Stimulated activated CD4-positive, alpha-beta T cell treated with anti-CD3 and anti-CD28 coated beads, Interleukin-2, amount 100 ng/mL, for 4 hours (primary cell): ENCODE measurements around the gene SEMA5A.

Experiments
- DNase-seq: peaks from one replicate; pipeline ENCODE4 v3.0.0-alpha.2; 2020; ENCODE audit warnings: low read depth

SEMA5A gene

GRCh38 chr5:9512457-9512856 is 33.4 kb downstream of the SEMA5A start:
- no peak for DNase-seq

DNA sequence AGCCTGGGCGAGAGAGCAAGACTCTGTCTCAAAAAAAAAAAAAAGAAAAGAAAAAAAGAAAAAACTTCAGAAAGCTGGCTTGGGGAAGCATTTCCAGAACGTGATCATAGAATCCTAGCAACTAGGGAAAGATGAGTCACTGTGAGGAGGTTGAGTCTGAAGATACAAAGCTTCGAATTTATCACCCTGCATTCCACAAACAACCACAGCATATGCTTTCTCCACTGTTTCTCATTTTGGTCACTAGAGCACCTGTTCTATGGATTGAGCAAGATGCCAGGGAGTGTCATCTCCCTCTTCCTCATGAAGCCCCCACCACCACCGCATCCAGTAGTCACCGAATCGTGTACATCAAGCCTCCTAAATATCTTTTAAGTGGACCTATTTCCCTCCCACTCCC is 37.9 kb downstream of the SEMA5A start:
- no peak for DNase-seq

GRCh38 chr5:9505225-9505624 is 40.6 kb downstream of the SEMA5A start:
- DNase-seq: no peak

DNA sequence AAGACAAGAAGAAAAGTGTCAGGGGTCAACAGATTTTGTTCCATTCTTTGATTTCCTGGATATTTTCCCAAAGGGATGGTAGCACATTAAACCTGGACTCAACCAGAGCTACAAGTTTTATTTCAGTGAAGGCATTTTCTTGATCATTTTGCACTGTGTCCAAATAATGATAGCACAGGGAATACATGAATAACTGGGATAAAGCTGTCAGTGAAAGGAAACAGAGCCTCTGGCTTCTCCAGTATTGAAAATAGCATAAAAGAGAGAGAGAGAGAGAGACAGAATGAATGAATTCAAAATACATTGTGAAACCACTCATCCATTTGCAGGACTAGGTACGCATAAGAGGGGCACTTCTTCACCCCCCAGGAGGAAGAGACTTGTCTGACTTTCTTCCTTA is 43.0 kb downstream of the SEMA5A start:
- no peak for DNase-seq

GRCh38 chr5:9502050-9502834 is 43.6 kb downstream of the SEMA5A start:
- no peak for DNase-seq

DNA sequence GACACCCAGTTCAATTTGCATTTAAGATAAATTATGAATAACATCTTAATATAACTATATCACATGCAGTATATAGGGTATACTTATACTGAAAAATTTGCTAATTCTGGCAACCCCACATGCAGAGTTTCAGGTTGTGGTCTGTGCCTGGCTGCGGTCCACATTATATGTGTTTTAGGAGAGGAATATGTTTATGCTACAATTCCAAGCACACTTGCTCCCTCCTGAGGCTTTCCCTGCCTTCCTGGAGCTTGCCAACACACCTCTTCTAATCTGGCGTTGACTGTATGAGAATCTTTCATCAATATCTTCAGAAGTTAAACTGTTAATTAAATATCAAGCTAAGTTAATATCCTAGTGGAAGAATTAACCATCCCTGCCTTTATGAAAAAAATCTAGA is 45.2 kb downstream of the SEMA5A start:
- no peak for DNase-seq

DNA sequence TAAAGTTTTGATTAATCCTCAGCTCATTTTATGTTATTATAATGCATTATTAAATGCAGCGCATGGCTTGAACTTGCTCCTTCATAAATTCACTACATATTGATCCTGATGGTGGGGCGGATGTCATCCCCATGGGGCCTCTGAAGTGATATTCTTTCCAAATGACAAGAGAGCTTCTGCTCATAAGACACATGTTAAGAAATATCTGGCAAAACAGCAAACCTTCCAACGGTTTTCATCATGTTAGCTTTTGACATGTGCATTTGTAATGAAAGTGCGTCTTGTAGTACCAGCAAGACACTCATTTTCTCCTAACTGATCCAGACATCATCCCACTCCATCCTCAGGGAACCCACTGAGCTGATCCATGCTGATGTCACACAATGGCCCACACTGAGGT is 45.7 kb downstream of the SEMA5A start:
- no peak for DNase-seq

GRCh38 chr5:9499498-9499876 is 46.4 kb downstream of the SEMA5A start:
- DNase-seq: no peak

- no peak for DNase-seq
Measured at GRCh38 chr5:9498541-9499497, 47.1 kb downstream of the SEMA5A start.

DNA sequence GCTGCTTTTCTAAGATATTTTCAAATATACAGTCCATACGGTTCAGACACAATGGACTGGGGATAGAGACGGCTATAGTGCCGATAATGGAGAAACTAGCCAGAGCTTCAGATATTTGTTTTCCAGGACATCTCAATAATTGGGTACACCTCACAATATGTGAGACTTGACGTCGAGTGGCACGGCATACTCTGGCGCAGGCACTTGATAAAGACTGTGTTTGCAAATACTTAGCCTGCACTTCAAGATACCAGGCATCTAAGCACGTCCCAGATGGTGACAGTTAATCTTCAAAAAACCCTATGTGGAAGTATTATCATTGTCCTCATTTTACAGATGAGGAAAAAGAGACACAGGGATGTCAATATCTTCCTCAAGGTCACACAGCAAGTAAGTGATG is 48.5 kb downstream of the SEMA5A start:
- no peak for DNase-seq

DNA sequence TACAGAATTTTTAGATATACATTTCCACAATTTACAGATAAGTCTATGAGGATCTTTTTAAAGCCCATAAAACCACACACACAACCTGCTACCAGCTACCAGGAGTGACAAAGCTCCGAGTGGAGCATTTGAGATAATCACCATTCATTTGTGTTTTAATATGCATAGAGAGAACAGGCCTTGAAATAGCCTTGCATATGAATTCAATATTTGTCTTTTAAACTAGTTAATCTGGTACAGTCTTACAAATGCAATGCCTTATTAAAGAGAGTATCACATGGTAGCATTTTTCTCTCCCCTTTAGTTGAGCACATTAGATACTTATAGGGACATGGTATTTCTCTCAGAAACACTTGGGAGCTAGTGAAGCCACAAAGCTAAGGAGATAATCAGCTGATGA is 49.1 kb downstream of the SEMA5A start:
- no peak for DNase-seq

DNA sequence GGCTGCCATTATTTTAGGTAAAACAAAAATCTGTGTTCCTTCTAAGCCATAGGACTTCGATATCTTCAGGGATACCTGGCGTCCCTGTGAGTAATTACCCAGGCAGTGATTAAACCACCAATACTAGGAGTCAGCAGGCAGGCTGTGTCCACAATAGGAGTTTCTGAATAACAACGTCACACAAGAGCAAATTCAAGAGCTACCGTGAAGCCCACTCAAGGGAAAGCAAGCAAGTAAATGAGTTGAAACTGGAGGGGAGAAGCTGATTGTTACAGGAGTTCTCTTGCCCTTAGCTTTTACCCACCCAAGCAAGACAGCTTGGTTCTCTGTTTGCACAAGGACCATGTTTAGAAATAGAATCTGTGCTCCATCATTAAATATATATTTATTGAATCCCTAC is 50.8 kb downstream of the SEMA5A start:
- no peak for DNase-seq

GRCh38 chr5:9494301-9494700 is 51.6 kb downstream of the SEMA5A start:
- DNase-seq: no peak

DNA sequence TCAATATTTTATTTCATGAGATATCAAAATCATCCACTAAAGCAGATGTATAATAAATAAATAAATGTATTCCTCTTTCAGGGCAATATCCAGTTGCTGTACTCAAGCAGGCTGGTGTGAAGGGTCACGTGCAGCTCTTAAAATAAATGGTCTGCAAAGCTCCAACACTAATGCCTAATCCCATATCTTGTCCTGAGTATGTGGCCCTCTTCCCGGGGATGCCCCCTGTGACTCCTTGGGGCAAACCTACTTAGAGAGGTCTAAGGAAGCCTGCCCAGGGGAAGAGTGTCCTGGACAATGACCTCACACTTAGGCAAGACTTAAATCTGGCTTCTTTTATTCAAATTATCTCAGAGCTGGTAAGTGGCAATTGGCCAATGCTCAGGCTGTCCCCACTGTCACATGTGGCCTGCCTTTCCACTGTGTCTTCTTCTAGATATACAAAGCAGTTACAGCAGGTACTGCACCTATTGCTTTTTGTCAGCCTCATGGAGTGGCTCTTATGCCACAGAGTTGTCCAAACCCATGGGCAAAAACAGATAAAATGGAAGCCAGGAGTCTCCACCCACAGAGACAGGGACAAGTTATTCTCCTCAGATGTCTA is 55.3 kb downstream of the SEMA5A start:
- no peak for DNase-seq

- DNase-seq: no peak
Measured at GRCh38 chr5:9483779-9484178, 62.1 kb downstream of the SEMA5A start.

GRCh38 chr5:9483243-9483642 is 62.6 kb downstream of the SEMA5A start:
- DNase-seq: no peak

DNA sequence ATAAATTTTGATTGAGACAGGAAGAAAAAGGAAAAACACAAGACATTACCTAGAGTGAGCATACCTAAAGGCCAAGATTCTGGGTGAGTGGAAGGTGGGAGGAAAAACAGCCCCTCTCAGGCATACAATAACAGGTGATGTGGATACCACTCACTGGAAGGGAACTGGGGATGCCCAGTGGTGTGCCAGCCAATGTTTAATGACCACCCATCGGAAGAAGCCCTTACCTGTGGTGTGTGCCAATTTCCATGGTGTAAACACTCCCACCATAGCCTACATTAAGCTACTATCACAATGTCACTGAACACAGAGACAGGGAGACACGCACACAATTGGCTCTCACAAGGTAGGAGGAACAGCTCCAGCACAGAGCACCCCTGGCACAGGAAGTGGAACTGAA is 63.5 kb downstream of the SEMA5A start:
- no peak for DNase-seq

- DNase-seq: no peak
Measured at GRCh38 chr5:9480499-9480898, 65.4 kb downstream of the SEMA5A start.

GRCh38 chr5:9479990-9480389 is 65.9 kb downstream of the SEMA5A start:
- no peak for DNase-seq

DNA sequence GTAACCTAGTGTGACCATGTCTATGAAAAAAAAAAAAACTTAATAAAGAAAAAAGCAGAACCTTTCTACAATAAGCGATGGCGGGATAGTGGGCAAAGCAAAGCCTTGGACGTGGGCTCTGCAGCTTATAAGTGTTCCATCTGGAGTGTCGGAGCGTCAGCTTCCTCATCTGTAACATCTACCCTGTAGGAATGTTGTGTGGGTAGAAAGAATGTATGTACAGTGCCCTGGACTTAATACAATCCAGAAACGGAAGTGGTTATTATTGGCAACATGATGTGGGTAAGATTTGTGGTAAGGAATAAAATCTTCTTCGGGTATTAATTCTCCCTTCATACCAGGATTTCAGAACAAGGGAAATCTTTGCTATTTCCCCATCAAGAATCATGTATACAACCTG is 66.5 kb downstream of the SEMA5A start:
- no peak for DNase-seq

DNA sequence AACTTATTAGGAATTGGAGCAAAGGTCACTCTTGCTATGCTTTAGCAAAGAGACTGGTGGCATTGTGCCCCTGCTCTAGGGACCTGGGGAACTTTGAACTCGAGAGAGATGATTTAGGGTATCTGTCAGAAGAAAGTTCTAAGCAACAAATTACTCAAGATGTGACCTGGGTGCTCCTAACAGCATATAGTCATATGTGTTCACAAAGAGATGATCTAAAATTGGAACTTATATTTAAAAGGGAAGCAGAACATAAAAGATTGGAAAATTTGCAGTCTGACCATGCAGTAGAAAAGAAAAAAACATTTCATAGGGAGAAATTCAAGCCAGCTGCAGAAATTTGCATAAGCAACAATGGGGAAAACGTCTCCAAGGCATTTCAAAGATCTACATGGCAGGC is 68.3 kb downstream of the SEMA5A start:
- DNase-seq: no peak

DNA sequence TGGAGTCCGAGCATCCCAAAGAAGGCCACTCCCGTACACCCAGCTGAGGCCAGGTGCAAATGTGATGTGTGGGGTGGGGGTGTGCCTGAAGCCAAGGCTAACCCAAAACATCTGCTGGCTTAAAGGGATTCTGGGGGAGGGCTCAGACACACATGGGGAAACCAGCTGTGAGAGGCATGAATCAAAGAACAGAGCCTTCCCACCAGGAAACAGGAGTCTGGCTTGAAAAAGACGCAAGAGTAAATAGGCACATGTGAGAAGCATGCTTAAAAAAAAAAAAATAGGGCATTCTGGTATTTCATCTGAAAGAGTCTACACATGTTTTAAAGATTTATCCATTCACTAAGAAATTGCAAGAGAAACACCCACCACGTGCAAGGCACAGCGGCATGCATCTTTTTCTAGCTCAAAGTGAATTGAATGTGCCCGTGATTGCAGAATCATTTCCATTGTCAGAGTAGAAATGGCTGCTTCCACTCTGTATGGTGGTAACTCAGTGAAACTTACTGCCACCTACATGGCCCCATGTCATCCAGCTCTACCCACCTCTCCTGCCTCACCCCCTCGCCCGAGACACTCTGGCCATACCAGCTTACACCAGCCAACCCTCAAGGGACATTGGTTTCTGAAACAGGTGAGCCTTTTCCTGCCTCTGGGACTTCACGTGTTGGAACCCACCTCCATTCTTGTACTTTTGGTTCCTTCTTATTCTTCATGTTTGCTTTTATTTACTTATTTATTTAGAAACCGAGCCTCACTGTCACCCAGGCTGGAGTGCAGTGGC is 71.5 kb downstream of the SEMA5A start:
- no peak for DNase-seq
